Astrocyte (in vitro differentiated cells and primary cell): ENCODE measurements around the gene SLC25A13. TPM values are rescaled to one million over a fixed set of nuclear protein-coding genes. Genes with fewer than 3 reads are reported as not detected.
"Not testable (repeated sequence)": the region's sequence is repeated elsewhere in the genome, so short reads cannot be mapped to it uniquely, and the experiment has no call there.

Experiments
- DNase-seq: peaks from one replicate; pipeline ENCODE4 v3.0.0-alpha.2; 2010; ENCODE audit warnings: low read depth
- FAIRE-seq: peaks from 2 replicates; lab custom pipeline; 2011; peaks lifted over from hg19 to GRCh38; lab: Jason Lieb, UNC
- H2AFZ ChIP-seq: 2 replicates; pipeline ENCODE4 v1.6.0; 2012; ENCODE audit warnings: low read depth, low read length, inconsistent platforms
- H3K27ac ChIP-seq: 2 replicates; pipeline ENCODE4 v1.5.1; 2011; ENCODE audit warnings: low read depth, low read length, inconsistent platforms
- H3K27me3 ChIP-seq: 2 replicates; pipeline ENCODE4 v1.6.0; 2011; ENCODE audit warnings: low read length, inconsistent platforms; ENCODE audit not compliant: insufficient read depth
- H3K36me3 ChIP-seq: 2 replicates; pipeline ENCODE4 v1.5.1; 2011; ENCODE audit warnings: low read length, inconsistent platforms; ENCODE audit not compliant: insufficient read depth
- H3K4me1 ChIP-seq: 2 replicates; pipeline ENCODE4 v1.5.1; 2011; ENCODE audit warnings: low read length, inconsistent platforms; ENCODE audit not compliant: insufficient read depth
- H3K4me2 ChIP-seq: 2 replicates; pipeline ENCODE4 v1.6.0; 2012; ENCODE audit warnings: low read length, inconsistent platforms
- H3K4me3 ChIP-seq: 2 replicates; pipeline ENCODE4 v1.5.1; 2011; ENCODE audit warnings: low read depth, mild to moderate bottlenecking, low read length, inconsistent platforms; ENCODE audit not compliant: insufficient read depth
- H3K79me2 ChIP-seq: 2 replicates; pipeline ENCODE4 v1.6.0; 2012; ENCODE audit warnings: mild to moderate bottlenecking, low read length, inconsistent platforms; ENCODE audit not compliant: insufficient read depth
- H3K9ac ChIP-seq: 2 replicates; pipeline ENCODE4 v1.6.0; 2012; ENCODE audit warnings: mild to moderate bottlenecking, low read length, inconsistent platforms
- H3K9me3 ChIP-seq: 2 replicates; pipeline ENCODE4 v1.5.1; 2012; ENCODE audit warnings: low read depth, mild to moderate bottlenecking, low read length, inconsistent platforms; ENCODE audit not compliant: insufficient read depth
- H4K20me1 ChIP-seq: 2 replicates; pipeline ENCODE4 v1.6.0; 2012; ENCODE audit warnings: low read length, inconsistent platforms; ENCODE audit not compliant: insufficient read depth
- H3K27ac Mint-ChIP-seq: one replicate; pipeline ENCODE4 v1.8.0; 2021; ENCODE audit warnings: mild to moderate bottlenecking, mixed read lengths; ENCODE audit not compliant: unreplicated experiment
- H3K27me3 Mint-ChIP-seq: one replicate; pipeline ENCODE4 v1.8.0; 2021; ENCODE audit warnings: low read depth, mixed read lengths; ENCODE audit not compliant: unreplicated experiment
- H3K36me3 Mint-ChIP-seq: one replicate; pipeline ENCODE4 v1.8.0; 2021; ENCODE audit warnings: low read depth, mixed read lengths; ENCODE audit not compliant: unreplicated experiment
- H3K4me1 Mint-ChIP-seq: one replicate; pipeline ENCODE4 v1.8.0; 2021; ENCODE audit warnings: low read depth, mixed read lengths; ENCODE audit not compliant: unreplicated experiment
- H3K4me3 Mint-ChIP-seq: one replicate; pipeline ENCODE4 v1.8.0; 2021; ENCODE audit warnings: mild to moderate bottlenecking, moderate library complexity, mixed read lengths; ENCODE audit not compliant: unreplicated experiment
- H3K9me3 Mint-ChIP-seq: one replicate; pipeline ENCODE4 v1.8.0; 2021; ENCODE audit warnings: mild to moderate bottlenecking, mixed read lengths; ENCODE audit not compliant: unreplicated experiment
- CTCF ChIP-seq: IDR thresholded peaks from 2 replicates; pipeline ENCODE4 v1.5.1; 2011; ENCODE audit warnings: low read depth, mild to moderate bottlenecking, inconsistent platforms, low read length, moderate library complexity; ENCODE audit not compliant: insufficient read depth
- EZH2 ChIP-seq: IDR thresholded peaks from 2 replicates; pipeline ENCODE4 v1.6.1; 2012; ENCODE audit warnings: mild to moderate bottlenecking, low read length, inconsistent platforms; ENCODE audit not compliant: insufficient read depth
- total RNA-seq: library from RNA; stranded (reverse); gene quantifications from 2 replicates; pipeline ENCODE4 v1.2.1, GENCODE V29; 2021

Gene SLC25A13
- total RNA-seq, 1 donor from 2014 or later = 58.1 TPM

- Histone ChIP-seq H3K4me1 (peaks cover 18% of the 10 kb centered on the region), H3K27ac (no peak overlapping the region), H2AFZ (no peak overlapping the region), H4K20me1 (peaks cover 59% of the 10 kb centered on the region), H3K36me3 (no peaks in the 10 kb centered on the region), H3K4me2 (no peak overlapping the region), H3K27me3 (no peaks in the 10 kb centered on the region), H3K9ac (no peak overlapping the region), H3K9me3 (no peaks in the 10 kb centered on the region), H3K79me2 (peaks cover 4% of the 10 kb centered on the region), H3K4me3 (no peak overlapping the region)
- DNase-seq = no peak
- Mint-ChIP-seq H3K27me3 (no peaks in the 10 kb centered on the region), H3K27ac (no peak overlapping the region), H3K9me3 (no peaks in the 10 kb centered on the region), H3K4me3 (no peak overlapping the region), H3K36me3 (no peaks in the 10 kb centered on the region), H3K4me1 (peaks cover 55% of the 10 kb centered on the region)
- TF ChIP-seq CTCF (no peak), EZH2 (no peak)
- FAIRE-seq = no peak
Observed at GRCh38 chr7:96300502-96300901, 21.4 kb downstream of the SLC25A13 start.

GRCh38 chr7:96299496-96299895 lies 22.4 kb downstream of the SLC25A13 start:
- Histone ChIP-seq H3K27ac (no peak overlapping the region), H3K4me3 (no peak overlapping the region), H3K4me2 (no peak overlapping the region), H3K27me3 (no peaks in the 10 kb centered on the region), H3K4me1 (peaks cover 15% of the 10 kb centered on the region), H3K36me3 (no peaks in the 10 kb centered on the region), H3K79me2 (peaks cover 4% of the 10 kb centered on the region), H4K20me1 (peaks cover 53% of the 10 kb centered on the region), H3K9me3 (no peaks in the 10 kb centered on the region), H2AFZ (no peak overlapping the region), H3K9ac (no peak overlapping the region)
- H3K4me1 Mint-ChIP-seq = peaks cover 46% of the 10 kb centered on the region
- no peak for DNase-seq
- FAIRE-seq = no peak
- no peak overlapping the region for H3K27ac Mint-ChIP-seq
- H3K36me3 Mint-ChIP-seq = peaks cover 5% of the 10 kb centered on the region
- H3K9me3 Mint-ChIP-seq = no peaks in the 10 kb centered on the region
- H3K27me3 Mint-ChIP-seq = no peaks in the 10 kb centered on the region
- no peak overlapping the region for H3K4me3 Mint-ChIP-seq
- TF ChIP-seq CTCF (no peak), EZH2 (no peak)

DNA sequence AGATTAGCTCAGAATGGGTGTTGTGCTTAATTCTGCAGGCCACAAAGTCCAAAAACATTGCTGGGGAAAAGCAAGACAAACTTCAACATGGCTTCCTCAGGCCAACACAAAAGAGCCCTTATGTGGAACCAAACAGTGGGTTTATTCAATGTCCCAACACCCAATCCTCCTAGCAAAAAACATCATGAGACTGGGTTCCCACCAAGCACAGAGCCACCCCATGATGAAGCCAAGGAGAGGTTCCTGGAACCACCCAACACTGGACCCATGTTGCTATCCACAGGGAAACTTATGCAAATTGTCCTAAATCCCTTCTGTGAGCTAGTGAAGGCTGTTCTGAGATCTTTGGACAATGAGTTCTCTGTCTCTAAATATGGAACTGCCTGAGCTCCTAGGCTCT lies 24.0 kb downstream of the SLC25A13 start:
- H3K27ac ChIP-seq = no peak overlapping the region
- peaks cover 40% of the 10 kb centered on the region for H4K20me1 ChIP-seq
- H2AFZ ChIP-seq = no peak overlapping the region
- TF ChIP-seq EZH2 (no peak), CTCF (no peak)
- no peak overlapping the region for H3K4me3 Mint-ChIP-seq
- H3K27ac Mint-ChIP-seq = no peak overlapping the region
- H3K27me3 Mint-ChIP-seq = no peaks in the 10 kb centered on the region
- H3K27me3 ChIP-seq = no peaks in the 10 kb centered on the region
- no peak overlapping the region for H3K9ac ChIP-seq
- H3K79me2 ChIP-seq = peaks cover 4% of the 10 kb centered on the region
- no peaks in the 10 kb centered on the region for H3K36me3 ChIP-seq
- peaks cover 9% of the 10 kb centered on the region for H3K36me3 Mint-ChIP-seq
- no peak for DNase-seq
- peaks cover 2% of the 10 kb centered on the region for H3K9me3 Mint-ChIP-seq
- H3K4me2 ChIP-seq = no peak overlapping the region
- H3K4me1 Mint-ChIP-seq = peaks cover 30% of the 10 kb centered on the region
- H3K4me3 ChIP-seq = no peak overlapping the region
- no peaks in the 10 kb centered on the region for H3K9me3 ChIP-seq
- FAIRE-seq = no peak
- peaks cover 4% of the 10 kb centered on the region for H3K4me1 ChIP-seq

DNA sequence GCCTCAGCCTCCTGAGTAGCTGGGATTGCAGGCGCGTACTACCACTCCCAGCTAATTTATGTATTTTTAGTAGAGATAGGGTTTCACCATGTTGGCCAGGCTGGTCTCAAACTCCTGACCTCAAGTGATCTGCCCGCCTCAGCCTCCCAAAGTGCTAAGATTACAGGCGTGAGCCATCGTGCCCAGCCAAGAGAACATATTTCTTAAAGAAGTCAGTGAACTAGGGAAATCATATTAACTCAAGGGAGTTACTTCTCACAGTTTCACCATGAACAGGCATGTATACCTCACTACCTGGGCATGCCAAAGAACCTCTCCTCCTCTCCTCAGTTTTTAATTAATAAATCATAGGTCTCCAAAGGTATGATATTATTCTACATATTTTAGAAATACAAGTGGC lies 24.5 kb downstream of the SLC25A13 start:
- H3K4me1 Mint-ChIP-seq = peaks cover 26% of the 10 kb centered on the region
- not testable (repeated sequence) for DNase-seq, FAIRE-seq

More for the DNA sequence above, 24.5 kb downstream of the SLC25A13 start:
- H3K79me2 ChIP-seq, H3K4me3 ChIP-seq, H3K36me3 ChIP-seq, H3K9me3 ChIP-seq, H3K4me1 ChIP-seq, H2AFZ ChIP-seq, H3K27me3 Mint-ChIP-seq, H3K9me3 Mint-ChIP-seq, H3K27ac Mint-ChIP-seq, H3K4me3 Mint-ChIP-seq, H3K27ac ChIP-seq, H3K36me3 Mint-ChIP-seq, H3K27me3 ChIP-seq, H3K9ac ChIP-seq, H3K4me2 ChIP-seq: not testable (repeated sequence)
- H4K20me1 ChIP-seq = peaks cover 36% of the 10 kb centered on the region
